ENCODE data around the gene COMMD7. TPM values are rescaled to one million over a fixed set of nuclear protein-coding genes. Genes with fewer than 3 reads are reported as not detected.

Gene COMMD7
- total RNA-seq, 2 donors from 2014 or later, result 21.2 to 49.2 TPM

DNA sequence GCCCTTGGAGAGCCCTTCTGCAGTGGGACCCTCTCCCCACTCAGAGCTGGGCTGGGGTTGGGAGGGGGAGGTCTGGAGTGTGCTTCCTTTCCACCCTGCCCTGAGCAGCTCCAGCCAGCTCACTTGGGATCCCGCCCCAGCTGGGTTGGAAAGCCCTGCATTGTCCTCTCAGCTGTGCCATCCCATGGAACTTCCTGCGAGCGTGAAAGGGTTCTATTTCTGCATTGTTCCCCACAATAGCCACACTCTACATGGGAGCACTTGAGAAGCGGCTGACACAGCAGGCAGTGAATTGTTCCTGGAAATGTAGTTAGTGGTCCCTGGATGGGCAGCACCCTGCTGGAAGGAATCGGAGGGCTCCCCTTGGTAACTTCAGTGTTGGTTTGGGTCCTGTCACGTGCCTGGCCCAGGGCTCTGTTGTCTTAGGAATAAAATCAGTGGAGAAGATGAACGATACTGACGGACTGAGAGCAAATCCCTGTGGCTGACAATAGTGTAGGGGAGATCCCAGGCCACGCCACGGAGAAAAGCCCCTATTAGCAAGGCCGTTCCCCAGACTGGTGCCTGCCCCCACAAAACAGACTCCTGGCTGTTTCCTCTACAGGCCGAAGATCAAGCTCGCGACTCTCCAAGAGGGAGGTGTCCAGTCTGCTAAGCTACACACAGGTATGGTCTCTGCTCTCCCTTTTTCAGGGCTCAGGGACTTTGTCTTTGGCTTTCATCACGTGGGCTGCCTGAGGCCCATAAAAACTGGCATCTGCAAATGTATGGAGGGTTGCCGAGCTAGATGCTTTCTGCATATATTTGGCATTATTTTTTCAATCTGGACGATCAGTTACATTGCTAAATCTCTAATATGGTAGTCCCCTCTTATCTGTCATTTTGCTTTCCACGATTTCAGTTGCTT lies 37.7 kb upstream of the COMMD7 start:
- TF ChIP-seq, protein P1, sequence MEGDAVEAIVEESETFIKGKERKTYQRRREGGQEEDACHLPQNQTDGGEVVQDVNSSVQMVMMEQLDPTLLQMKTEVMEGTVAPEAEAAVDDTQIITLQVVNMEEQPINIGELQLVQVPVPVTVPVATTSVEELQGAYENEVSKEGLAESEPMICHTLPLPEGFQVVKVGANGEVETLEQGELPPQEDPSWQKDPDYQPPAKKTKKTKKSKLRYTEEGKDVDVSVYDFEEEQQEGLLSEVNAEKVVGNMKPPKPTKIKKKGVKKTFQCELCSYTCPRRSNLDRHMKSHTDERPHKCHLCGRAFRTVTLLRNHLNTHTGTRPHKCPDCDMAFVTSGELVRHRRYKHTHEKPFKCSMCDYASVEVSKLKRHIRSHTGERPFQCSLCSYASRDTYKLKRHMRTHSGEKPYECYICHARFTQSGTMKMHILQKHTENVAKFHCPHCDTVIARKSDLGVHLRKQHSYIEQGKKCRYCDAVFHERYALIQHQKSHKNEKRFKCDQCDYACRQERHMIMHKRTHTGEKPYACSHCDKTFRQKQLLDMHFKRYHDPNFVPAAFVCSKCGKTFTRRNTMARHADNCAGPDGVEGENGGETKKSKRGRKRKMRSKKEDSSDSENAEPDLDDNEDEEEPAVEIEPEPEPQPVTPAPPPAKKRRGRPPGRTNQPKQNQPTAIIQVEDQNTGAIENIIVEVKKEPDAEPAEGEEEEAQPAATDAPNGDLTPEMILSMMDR (conservative IDR thresholded peaks at IDR 0.05), result no peak
- peaks cover 84% of the 10 kb centered on the region for H3K36me3 ChIP-seq (ENCODE audit: control insufficient read depth, insufficient read depth, low read length)
- WGBS, 2 experiments (ENCODE audit: insufficient coverage in 1 of 2, insufficient read length in 1 of 2), result 87 to 88% methylated on average over 16 to 18 of the region's 18 CpGs
- H3K4me3 ChIP-seq (ENCODE audit: low read length), result no peak overlapping the region
- no peaks in the 10 kb centered on the region for H3K9me3 ChIP-seq (ENCODE audit: control insufficient read depth, low read length)
- Mint-ChIP-seq H3K36me3 (ENCODE audit: low read depth) (peaks cover 63% of the 10 kb centered on the region), H3K9me3 (no peaks in the 10 kb centered on the region), H3K4me3 (no peak overlapping the region), H3K27me3 (ENCODE audit: insufficient read depth) (no peaks in the 10 kb centered on the region), H3K27ac (peak overlapping the region; percentile 8), H3K4me1 (peaks cover 22% of the 10 kb centered on the region)
- peaks cover 12% of the 10 kb centered on the region for H3K4me1 ChIP-seq (ENCODE audit: control insufficient read depth, insufficient read depth, low read length)
- H3K27me3 ChIP-seq (ENCODE audit: control insufficient read depth, insufficient read depth, low read length, poor library complexity, severe bottlenecking), result no peaks in the 10 kb centered on the region
- DNase-seq, result peak; percentile 73
- peak overlapping the region; percentile 99 for H3K27ac ChIP-seq (ENCODE audit: low read depth, low read length)
- no peak overlapping the region for H3K9ac ChIP-seq (ENCODE audit: extremely low read depth, low read length, poor library complexity, severe bottlenecking)

DNA sequence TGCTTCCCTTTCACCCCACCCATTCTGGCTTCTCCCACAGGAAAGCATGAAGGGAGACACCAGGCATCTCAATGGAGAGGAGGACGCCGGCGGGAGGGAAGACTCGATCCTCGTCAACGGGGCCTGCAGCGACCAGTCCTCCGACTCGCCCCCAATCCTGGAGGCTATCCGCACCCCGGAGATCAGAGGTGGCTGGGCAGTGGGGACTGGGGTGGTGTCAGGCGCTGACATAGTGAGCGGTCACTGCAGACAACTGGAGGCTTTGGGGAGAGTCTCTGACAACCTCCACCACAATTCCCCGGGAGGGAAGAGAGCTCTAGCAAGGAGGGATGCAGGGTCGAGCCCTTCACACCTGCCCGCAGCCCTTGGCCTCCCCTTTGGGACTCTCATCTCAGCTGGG lies 37.0 kb upstream of the COMMD7 start:
- Mint-ChIP-seq H3K4me1 (peaks cover 29% of the 10 kb centered on the region), H3K9me3 (no peaks in the 10 kb centered on the region), H3K36me3 (ENCODE audit: low read depth) (peaks cover 61% of the 10 kb centered on the region), H3K27ac (peak overlapping the region; percentile 33), H3K27me3 (ENCODE audit: insufficient read depth) (no peaks in the 10 kb centered on the region), H3K4me3 (no peak overlapping the region)
- peaks cover 80% of the 10 kb centered on the region for H3K36me3 ChIP-seq (ENCODE audit: control insufficient read depth, insufficient read depth, low read length)
- no peak overlapping the region for H3K4me3 ChIP-seq (ENCODE audit: low read length)
- peak overlapping the region; percentile 99 for H3K27ac ChIP-seq (ENCODE audit: low read depth, low read length)
- TF ChIP-seq, protein P1 (conservative IDR thresholded peaks at IDR 0.05), result no peak
- H3K9ac ChIP-seq (ENCODE audit: extremely low read depth, low read length, poor library complexity, severe bottlenecking), result no peak overlapping the region
- no peak for DNase-seq
- peaks cover 17% of the 10 kb centered on the region for H3K4me1 ChIP-seq (ENCODE audit: control insufficient read depth, insufficient read depth, low read length)
- WGBS, 2 experiments (ENCODE audit: insufficient coverage in 1 of 2, insufficient read length in 1 of 2), result 94% methylated on average over 5 to 16 of the region's 16 CpGs
- H3K27me3 ChIP-seq (ENCODE audit: control insufficient read depth, insufficient read depth, low read length, poor library complexity, severe bottlenecking), result no peaks in the 10 kb centered on the region
- H3K9me3 ChIP-seq (ENCODE audit: control insufficient read depth, low read length), result no peaks in the 10 kb centered on the region

DNA sequence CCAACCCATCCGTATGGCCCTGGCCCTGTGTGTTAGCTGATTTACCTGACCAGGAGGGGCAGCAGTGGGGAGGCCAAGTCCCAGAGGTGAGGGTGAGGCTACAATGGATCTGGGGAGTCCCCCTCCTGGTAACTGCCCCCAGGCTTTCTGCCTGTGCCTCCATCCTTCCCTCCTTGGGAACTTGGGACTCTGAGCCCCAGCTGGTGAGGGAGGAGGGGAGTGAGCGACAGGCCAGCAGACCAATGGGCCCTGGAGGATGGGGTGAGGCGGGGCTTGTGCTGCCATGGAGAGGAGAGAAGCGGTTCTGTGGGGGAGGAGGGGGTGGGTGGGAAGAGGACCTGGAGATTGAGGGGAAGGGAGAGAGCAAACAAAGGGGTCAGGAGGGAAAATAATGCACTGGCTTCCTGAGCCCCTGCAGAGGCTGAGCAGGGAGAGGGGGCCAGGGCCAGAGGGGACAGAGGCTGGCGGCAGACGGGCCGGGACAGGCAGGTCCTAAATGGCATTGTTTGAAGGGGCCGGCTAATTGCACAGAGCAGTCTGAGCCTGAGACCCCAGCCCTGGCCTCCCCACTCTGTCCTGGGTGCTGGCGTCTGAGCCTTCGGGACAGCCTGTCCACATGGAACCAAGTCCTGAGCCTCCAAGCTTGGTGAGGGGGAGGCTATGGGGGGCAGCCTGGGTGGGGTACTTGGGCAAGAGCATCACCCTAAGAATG lies 36.4 kb upstream of the COMMD7 start:
- Mint-ChIP-seq H3K36me3 (ENCODE audit: low read depth) (peaks cover 57% of the 10 kb centered on the region), H3K27me3 (ENCODE audit: insufficient read depth) (no peaks in the 10 kb centered on the region), H3K4me3 (no peak overlapping the region), H3K4me1 (peaks cover 31% of the 10 kb centered on the region), H3K27ac (peak overlapping the region; percentile 33), H3K9me3 (no peaks in the 10 kb centered on the region)
- H3K4me3 ChIP-seq (ENCODE audit: low read length), result no peak overlapping the region
- WGBS, 2 experiments (ENCODE audit: insufficient coverage in 1 of 2, insufficient read length in 1 of 2), result 75 to 77% methylated on average over 2 to 10 of the region's 10 CpGs
- peaks cover 80% of the 10 kb centered on the region for H3K36me3 ChIP-seq (ENCODE audit: control insufficient read depth, insufficient read depth, low read length)
- H3K27me3 ChIP-seq (ENCODE audit: control insufficient read depth, insufficient read depth, low read length, poor library complexity, severe bottlenecking), result no peaks in the 10 kb centered on the region
- no peaks in the 10 kb centered on the region for H3K9me3 ChIP-seq (ENCODE audit: control insufficient read depth, low read length)
- no peak overlapping the region for H3K9ac ChIP-seq (ENCODE audit: extremely low read depth, low read length, poor library complexity, severe bottlenecking)
- H3K27ac ChIP-seq (ENCODE audit: low read depth, low read length), result peak overlapping the region; percentile 99
- H3K4me1 ChIP-seq (ENCODE audit: control insufficient read depth, insufficient read depth, low read length), result peaks cover 20% of the 10 kb centered on the region
- DNase-seq, result peak; percentile 88
- TF ChIP-seq, protein P1 (conservative IDR thresholded peaks at IDR 0.05), result peak; percentile 54
